Measurements from ENCODE around the gene CHST15. TPM values are rescaled to one million over a fixed set of nuclear protein-coding genes. Genes with fewer than 3 reads are reported as not detected.
"Not testable (repeated sequence)": the region's sequence is repeated elsewhere in the genome, so short reads cannot be mapped to it uniquely, and the experiment has no call there.

The CHST15 gene
- total and polyA plus RNA-seq, 8 donors: 13.7 to 53.3 (median 17.1) TPM

DNA sequence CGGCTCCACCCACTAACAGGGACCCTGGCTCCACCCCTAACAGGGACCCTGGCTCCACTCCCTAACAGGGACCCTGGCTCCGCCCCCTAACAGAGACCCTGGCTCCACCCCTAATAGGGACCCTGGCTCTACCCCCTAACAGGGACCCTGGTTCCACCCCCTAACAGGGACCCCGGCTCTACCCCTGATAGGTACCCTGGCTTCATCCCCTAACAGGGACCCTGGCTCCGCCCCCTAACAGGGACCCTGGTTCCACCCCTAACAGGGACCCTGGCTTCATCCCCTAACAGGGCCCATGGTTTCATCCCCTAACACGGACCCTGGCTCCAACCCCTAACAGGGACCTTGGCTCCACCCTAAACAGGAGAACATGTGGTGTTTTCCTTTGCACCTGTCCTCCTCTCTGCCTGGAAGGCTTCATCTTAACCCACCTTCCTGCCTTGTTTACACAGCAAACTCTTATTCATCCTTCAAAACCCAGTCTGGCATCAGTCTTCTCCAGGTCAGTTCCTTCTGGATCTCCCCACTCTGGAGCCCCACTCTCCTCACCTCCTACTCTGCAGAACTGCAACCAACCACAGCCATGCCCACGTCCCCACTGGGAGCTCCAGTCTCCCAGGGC, 58.0 kb downstream of the CHST15 start:
- DNase-seq: no peak
- ATAC-seq: no peak
- peaks cover 13 to 73% of the 10 kb centered on the region in 2 donors for H3K4me1 ChIP-seq

DNA sequence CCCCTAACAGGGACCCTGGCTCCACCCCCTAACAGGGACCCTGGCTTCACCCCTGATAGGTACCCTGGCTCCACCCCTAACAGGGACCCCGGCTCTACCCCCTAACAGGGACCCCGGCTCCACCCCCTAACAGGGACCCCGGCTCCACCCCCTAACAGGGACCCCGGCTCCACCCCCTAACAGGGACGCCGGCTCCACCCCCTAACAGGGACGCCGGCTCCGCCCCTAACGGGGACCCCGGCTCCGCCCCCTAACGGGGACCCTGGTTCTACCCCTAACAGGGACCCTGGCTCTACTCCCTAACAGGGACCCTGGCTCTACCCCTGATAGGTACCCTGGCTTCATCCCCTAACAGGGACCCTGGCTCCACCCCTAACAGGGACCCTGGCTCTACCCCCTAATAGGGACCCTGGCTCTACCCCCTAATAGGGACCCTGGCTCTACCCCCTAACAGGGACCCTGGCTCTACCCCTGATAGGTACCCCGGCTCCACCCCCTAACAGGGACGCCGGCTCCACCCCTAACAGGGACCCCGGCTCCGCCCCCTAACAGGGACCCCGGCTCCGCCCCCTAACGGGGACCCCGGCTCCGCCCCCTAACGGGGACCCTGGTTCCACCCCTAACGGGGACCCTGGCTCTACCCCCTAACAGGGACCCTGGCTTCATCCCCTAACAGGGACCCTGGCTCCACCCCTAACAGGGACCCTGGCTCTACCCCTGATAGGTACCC, 58.7 kb downstream of the CHST15 start:
- Histone ChIP-seq H3K36me3 (peaks cover 0 to 74% of the 10 kb centered on the region in 2 donors), H3K27ac (peak overlapping the region in 1 of 2 donors; percentile 86), H3K4me1 (peaks cover 13 to 71% of the 10 kb centered on the region in 2 donors)
- intact Hi-C loops (cut with DNase I); H3K27me3 ChIP-seq; ATAC-seq; H3K9me3 ChIP-seq; DNase-seq; H3K4me3 ChIP-seq: not testable (repeated sequence)

More for the DNA sequence above, 58.0 kb downstream of the CHST15 start:
- intact Hi-C loops (cut with DNase I): no loop called here
- Histone ChIP-seq H3K4me3 (no peak overlapping the region), H3K9me3 (no peaks in the 10 kb centered on the region), H3K27ac (peak overlapping the region in 1 of 2 donors; percentile 86), H3K27me3 (no peaks in the 10 kb centered on the region), H3K36me3 (peaks cover 0 to 72% of the 10 kb centered on the region in 2 donors)
- TF ChIP-seq, protein P1, sequence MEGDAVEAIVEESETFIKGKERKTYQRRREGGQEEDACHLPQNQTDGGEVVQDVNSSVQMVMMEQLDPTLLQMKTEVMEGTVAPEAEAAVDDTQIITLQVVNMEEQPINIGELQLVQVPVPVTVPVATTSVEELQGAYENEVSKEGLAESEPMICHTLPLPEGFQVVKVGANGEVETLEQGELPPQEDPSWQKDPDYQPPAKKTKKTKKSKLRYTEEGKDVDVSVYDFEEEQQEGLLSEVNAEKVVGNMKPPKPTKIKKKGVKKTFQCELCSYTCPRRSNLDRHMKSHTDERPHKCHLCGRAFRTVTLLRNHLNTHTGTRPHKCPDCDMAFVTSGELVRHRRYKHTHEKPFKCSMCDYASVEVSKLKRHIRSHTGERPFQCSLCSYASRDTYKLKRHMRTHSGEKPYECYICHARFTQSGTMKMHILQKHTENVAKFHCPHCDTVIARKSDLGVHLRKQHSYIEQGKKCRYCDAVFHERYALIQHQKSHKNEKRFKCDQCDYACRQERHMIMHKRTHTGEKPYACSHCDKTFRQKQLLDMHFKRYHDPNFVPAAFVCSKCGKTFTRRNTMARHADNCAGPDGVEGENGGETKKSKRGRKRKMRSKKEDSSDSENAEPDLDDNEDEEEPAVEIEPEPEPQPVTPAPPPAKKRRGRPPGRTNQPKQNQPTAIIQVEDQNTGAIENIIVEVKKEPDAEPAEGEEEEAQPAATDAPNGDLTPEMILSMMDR (IDR thresholded peaks at IDR 0.05): no peak

DNA sequence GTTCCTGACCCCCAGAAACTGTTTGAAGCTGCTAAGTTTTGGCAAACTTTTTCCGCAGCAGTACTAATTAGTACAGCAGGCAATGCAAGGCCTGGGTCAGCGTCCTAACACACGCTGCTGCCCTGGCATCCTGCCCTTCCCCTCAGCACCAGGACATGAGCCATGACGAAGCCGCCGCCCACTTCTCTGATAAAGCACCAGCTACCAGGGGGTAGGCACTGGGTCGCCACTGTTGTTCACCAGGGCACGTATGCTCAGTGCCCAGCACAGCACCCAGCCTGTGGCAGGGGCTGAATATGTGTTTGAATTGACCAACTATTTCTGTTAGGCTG, 59.5 kb downstream of the CHST15 start:
- no peak for DNase-seq
- Histone ChIP-seq H3K9me3 (no peaks in the 10 kb centered on the region), H3K36me3 (peaks cover 0 to 76% of the 10 kb centered on the region in 2 donors), H3K27ac (peak overlapping the region; percentile 39 to 50), H3K4me3 (no peak overlapping the region), H3K27me3 (no peaks in the 10 kb centered on the region), H3K4me1 (peaks cover 13 to 70% of the 10 kb centered on the region in 2 donors)
- no peak for ATAC-seq
- TF ChIP-seq, protein P1 (IDR thresholded peaks at IDR 0.05): no peak
- intact Hi-C loops (cut with DNase I): no loop called here

DNA sequence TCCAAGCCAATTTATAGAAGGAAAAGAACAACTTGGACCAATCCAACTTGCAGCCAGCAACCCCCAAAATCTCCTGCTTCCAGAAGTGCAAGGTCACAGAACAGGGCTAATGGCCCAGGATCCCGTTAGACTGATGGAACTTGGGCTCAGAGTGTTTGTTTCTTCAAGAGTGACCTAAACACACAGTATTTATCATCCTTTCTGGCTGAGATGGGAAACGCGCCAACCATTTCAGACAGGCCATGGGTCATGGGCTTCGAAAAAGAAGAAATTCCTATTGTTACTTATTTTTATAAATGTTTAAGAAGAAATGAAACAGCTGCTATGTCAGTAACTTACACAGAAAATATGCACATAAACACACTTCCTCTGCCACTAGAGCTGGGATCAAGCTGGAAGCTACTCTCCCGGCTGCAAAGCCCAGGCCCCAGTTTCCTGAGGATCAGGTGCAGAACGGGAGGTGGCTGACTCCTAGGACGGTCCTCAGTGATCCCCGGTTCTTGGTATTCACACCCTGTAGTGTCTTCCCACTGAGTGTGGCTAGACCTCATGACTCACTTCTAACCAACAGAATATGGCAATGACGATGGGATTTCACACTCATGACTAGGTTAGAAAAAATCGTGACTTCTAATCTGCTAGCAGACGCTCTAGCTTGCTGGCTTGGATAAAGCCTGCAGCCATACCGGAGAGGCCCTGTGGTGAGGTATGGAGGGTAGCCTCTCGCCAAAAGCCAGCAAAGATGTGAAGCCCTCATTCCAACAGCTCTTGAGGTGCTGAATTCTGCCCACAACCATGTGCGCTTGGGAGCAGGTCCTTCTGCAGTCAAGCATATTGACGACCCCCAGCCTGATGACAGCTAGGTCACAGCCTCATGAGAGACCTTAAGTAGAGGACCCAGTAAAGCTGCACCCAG, 60.2 kb downstream of the CHST15 start:
- ATAC-seq: peak; percentile 53
- H3K27me3 ChIP-seq: no peaks in the 10 kb centered on the region
- intact Hi-C loops (cut with DNase I): no loop called here
- peaks cover 0 to 76% of the 10 kb centered on the region in 2 donors for H3K36me3 ChIP-seq
- no peaks in the 10 kb centered on the region for H3K9me3 ChIP-seq
- DNase-seq: peak in 2 of 4 donors; percentile 89 to 93
- TF ChIP-seq, protein P1 (IDR thresholded peaks at IDR 0.05): no peak
- no peak overlapping the region for H3K4me3 ChIP-seq
- peak overlapping the region; percentile 39 to 50 for H3K27ac ChIP-seq
- H3K4me1 ChIP-seq: peaks cover 13 to 64% of the 10 kb centered on the region in 2 donors

DNA sequence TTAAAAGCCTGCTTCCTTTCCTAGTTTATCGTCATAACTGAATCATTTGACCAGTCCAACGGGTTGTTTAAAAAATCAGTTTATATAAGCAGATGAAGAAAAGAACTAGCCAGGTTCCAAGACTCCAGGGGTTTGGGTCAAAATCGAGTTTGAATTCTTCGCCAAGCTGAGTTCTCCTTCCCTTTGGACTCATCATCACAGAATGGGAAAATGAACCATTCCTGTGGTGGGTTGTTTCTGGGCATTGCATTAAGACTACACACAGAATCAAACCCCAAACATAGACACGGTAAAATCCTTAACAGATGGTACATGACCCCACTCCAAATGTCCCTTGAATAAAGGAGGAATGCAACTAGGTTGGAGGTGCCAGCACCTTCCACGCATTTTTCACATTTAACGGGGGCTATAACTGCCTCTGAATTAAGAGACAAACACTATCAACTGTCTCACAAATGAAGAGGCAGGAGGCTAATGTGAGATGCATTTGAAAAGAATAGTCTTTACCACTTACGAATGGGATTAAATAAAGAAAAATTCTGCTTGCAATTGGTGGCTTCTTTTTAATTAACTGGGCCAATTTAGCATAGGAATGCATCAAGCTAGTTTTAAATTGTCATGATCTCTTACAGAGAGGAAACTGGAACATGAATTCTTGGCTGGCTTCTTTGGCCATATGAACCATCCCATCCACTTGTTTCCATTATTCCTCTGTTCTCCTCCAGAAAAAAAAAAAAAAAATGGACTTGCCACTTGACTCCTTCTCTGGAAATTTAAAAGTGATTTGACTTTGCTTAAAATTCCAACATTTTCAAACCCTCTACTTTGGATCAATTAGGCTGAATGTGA, 61.1 kb downstream of the CHST15 start:
- DNase-seq (no peak), ATAC-seq (no peak)
- intact Hi-C loops (cut with DNase I): no loop called here
- Histone ChIP-seq H3K27ac (peak overlapping the region in 1 of 2 donors; percentile 50), H3K4me3 (no peak overlapping the region), H3K4me1 (peaks cover 13 to 60% of the 10 kb centered on the region in 2 donors), H3K27me3 (no peaks in the 10 kb centered on the region), H3K9me3 (no peaks in the 10 kb centered on the region), H3K36me3 (peaks cover 0 to 77% of the 10 kb centered on the region in 2 donors)
- TF ChIP-seq, protein P1 (IDR thresholded peaks at IDR 0.05): no peak
